ENCODE results near the gene SERAC1.
"Not testable (repeated sequence)": the region's sequence is repeated elsewhere in the genome, so short reads cannot be mapped to it uniquely, and the experiment has no call there.

Gene SERAC1

DNA sequence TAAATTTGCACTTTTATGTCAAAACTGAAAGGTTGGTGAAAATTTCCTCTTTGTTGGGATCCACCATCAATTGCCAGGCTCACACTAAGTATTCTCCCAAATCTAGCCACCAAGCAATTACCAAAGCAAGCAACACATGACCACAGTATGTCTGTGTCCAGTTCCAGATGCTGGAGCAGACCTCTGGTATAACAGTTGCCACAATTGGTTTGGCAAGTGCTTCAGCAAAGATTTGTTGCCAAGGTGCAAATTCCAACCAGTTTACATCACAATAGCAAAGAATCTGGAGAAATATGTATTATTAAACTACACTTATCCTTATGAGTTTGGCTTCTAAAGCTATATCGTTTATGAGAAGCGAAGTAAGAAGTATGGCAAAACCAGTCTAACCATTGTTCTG lies 6.5 kb upstream of the SERAC1 start:
- no peak for DNase-seq (ENCODE audit: low read depth)

DNA sequence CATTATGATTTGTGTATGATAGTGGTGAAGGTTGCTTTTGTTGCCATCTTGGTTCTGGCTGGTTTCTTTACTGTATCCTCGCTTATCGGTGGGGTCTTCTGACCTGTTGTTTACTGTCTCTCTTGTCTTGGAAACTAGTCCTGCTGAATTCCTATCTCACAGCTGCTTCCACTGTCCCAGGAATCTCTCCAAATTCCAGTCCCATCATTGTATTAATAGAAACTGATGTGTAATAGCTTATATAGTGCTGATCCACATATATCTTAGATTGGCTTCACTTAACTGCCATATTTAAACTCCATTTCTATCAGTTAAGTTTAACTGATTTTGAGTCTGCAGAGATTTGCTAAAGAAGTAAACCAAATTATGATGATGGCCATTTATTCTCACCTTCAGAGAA lies 6.0 kb upstream of the SERAC1 start:
- DNase-seq (ENCODE audit: low read depth), result no peak

DNA sequence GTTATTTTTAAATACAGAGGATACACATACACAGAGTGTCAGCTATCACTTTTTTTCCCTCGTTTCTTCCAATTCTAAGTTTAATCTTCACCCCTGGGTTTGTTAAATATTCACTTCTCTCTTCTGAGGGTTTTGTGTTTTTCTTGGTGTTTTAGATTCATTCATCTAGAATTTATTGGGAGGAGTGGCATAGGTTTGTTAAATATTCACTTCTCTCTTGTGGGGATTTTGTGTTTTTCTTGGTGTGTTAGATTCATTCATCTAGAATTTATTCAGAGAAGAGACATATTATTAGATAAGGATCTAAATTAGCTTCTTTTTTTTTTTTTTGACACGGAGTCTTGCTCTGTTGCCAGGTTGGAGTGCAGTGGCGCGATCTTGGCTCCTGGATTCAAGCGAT lies 3.9 kb upstream of the SERAC1 start:
- DNase-seq (ENCODE audit: low read depth), result no peak

DNA sequence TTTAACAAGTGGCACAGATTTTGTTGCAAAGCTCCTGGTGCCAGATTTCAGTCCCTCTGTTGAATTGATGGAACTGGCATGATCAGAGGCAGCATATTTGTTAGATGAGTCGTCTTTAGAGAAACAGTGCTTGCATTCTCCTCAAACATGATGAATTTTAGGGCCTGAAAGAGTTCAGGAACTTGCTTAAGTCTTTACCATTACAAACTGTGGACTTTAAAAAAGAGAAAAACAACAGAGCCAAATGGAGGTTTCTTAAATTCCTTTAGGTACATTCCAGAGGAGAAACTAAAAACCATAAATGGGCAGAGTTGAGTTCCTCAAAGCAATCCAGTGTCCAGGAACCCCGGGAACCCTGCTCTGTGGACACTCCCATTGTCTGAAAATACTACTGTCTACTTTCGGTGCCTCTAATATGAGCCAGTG lies 2.6 kb upstream of the SERAC1 start:
- DNase-seq (ENCODE audit: low read depth), result no peak

DNA sequence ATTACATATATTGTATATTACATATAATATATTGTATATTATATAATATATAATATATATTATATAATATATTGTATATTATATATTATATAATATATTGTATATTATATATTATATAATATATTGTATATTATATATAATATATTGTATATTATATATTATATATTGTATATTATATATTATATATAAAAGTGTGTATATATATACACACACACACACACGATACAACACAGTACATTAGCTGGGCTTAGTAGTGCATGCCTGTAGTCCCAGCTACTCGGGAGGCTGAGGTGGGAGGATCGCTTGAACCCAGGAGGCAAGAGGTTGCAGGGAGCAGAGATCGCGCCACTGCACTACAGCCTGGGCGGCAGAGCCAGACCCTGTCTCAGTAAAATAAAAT lies 1.6 kb upstream of the SERAC1 start:
- not testable (repeated sequence) for DNase-seq (ENCODE audit: low read depth)

DNA sequence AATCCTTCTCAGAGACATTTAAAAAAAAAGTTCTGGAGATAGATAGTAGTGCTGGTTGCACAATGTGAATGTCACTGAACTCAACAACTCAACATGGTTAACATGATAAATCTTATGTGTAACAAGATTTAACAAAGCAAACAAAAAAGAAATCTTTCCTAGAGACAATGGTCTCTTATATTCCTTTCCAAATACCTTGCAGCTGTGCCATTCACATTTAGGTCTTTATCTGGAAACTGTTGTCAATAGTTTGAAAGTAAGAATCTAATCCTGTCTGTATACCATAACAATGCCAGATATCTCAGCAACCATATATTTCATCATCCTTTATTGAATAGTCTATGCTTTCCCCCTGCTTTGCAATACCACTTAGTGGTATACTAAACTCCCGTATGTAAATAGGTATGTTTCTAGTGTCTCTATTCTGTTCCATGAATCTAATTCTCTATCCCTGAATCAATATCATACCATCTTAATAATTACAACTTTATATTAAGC lies 2.1 kb downstream of the SERAC1 start:
- no peak for DNase-seq (ENCODE audit: low read depth)

DNA sequence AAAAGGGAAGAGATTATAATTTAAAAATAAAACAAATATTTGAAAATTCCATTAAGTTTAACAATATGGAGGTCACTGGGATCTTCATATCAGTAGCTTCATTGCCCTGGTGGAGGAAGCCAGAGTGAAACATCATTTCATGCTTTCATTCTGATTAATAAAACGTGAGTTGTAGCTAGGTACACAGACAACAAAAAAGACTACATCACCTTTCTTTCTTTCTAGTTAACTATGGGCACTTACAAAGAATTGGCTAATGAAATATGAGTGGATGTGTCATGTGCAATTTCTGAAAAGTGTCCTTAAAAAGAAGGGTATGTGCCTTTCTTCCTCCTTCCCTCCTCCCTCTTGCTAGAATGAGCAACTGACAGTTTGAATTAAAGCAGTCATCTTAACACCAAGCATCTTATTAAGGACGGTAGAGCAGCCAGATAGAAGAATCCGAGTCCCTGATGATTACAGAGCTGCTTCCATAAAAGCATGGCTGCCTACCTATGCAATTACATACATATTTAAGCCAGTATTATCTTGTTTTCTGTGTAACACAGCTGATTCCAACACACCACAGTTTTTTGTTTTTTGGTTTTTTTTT lies 3.4 kb downstream of the SERAC1 start:
- no peak for DNase-seq (ENCODE audit: low read depth)

DNA sequence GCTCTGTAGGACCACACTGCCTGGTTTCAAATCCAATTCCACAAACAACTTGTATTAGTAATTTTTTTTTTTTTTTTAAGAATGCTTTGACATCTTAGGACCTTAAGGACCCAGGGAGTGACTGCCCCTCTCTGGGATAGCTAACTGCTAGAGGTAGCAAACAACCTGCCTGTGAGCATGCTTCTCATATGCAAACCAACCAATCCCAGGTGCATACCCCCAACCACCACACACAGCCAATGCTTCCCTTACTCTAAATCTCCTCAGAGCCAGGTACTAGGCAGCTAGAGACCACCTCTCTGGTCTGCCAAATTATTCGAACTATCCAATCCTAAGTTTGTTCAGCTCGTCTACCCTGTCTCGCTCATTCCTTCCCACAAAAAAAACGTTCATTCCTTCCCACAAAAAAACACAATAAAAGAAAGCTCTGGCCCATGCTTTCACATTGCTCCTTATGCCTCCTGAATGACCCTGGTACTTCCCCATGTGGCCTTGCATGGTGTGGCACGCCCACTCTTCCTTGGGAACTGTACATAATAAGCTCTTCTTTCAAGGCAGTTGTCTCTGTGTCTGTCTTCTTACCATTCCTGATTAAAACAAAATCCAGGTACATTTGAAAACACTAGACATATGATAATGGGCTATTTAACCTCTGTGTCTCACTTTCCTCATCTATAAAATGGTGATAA lies 6.4 kb downstream of the SERAC1 start:
- no peak for DNase-seq (ENCODE audit: low read depth)

DNA sequence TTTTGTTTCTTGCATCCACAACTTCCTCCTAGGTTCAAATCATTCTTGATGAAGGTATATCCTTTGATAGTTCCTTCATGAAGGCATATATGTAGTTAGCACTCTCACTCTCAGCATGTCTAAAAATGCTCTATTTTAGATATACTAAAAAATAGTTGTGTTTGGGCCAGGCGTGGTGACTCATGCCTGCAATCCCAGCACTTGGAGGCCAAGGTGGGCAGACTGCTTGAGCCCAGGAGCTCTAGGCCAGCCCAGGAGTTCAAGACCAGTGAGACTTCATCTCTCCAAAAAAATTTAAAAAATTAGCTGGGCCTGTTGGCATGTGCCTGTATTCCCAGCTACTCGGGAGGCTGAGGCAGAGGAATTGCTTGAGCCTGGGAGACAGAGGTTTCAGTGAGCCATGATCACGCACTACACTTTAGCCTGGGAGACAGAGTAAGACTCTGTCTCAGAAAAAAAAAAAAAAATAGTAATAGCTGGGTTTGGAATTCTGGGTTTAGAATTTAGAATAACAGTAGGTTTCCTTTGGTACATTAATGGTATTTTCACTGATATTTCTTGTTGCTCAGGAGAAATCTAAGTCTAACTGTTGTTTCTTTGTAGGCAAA lies 7.0 kb downstream of the SERAC1 start:
- DNase-seq (ENCODE audit: low read depth), result no peak

DNA sequence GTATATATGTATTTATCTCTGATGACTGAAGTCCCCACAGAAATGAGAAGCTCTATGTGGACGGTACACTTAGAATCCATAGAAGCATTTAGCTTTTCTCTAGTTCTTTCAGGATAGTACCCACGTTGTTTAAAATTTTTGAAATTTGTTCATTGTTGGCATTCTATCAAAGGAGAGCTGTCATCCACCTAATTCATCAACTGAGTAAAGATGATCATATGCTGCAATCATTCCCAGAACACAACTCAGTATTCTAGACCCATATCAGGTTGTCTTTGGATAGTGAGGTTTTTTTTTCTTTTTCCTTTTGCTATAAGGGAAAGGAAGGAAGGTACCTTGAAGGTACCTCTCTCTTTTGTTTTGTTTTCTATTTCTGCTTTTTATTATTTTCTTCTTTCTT lies 9.3 kb downstream of the SERAC1 start:
- DNase-seq (ENCODE audit: low read depth), result no peak

DNA sequence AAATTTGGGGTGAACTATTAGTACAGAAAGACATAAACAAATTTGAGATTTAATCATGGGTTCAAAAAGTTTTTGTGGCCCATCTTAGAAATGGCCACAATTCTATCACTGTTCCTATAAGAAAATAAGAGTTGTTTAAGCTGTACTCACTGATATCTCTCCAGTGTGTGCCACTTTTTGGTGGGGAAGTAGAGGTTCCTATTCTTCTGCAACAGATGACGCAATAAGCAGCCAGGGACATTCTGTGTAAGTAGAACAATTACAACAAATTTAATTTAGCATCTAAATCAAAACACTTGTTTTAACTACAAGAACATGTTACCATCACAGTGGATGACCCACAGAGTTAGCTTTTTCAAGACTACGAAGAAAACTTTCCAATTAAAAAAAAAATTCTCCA lies 9.9 kb downstream of the SERAC1 start:
- DNase-seq (ENCODE audit: low read depth), result no peak

DNA sequence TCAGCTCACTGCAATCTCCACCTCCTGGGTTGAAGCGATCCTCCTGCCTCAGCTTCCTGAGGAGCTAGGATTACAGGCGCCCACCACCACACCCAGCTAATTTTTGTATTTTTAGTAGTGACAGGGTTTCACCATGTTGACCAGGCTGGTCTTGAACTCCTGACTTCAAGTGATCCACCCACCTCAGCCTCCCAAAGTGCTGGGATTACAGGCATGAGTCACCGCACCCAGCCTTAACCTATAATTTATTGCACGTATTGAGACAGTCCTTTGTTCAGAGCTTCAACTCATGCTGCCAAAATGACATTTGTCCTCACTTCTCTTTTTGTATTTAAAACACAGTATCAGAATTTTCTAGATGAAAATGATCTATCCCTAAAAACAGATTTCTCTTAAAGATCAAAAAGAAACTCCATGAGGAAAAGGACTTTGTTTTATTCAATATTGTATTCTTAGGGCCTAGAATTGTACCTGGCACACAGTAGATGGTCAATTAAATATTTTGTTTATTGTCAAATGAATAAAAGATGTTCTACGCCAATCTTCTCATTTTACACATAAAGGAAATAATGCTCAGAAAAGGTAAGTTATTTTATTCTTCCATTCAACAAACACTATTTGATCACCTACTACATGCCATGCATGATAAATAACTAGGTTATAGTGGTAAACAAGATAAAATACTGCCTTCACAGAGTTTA lies 10.8 kb downstream of the SERAC1 start:
- DNase-seq (ENCODE audit: low read depth), result no peak

DNA sequence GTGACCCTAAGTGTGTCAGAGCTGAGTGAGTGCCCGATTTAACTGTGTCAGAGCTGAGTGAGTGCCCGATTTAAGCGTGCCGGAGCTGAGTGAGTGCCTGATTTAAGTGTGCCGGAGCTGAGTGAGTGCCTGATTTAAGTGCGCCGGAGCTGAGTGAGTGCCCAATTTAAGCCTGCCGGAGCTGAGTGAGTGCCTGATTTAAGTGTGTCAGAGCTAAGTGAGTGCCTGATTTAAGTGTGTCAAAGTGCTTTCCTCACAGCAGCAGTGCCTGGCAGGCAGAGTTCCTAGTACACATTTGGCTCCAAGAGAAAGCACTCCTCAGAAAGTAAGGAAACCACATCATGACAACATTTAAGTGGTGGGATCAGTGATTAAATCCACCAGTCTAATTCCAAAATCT lies 13.2 kb downstream of the SERAC1 start:
- no peak for DNase-seq (ENCODE audit: low read depth)

DNA sequence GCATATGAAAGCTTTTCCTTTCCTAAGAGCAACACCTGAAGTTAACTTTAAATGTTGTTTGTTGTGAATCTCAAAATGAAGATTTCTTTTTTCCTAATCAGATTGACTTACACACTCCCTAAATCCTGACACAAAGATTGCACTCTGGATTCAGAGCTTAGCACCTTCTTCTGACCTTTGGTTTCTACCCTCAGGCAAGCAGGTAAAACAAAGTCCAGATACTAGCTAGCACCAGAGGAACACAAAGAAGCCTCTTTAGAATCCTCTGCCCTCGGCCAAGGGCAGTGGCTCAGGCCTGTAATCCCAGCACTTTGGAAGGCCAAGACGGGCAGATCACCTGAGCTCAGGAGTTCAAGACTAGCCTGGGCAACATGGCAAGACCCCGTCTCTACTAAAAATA lies 14.5 kb downstream of the SERAC1 start:
- DNase-seq (ENCODE audit: low read depth), result no peak

DNA sequence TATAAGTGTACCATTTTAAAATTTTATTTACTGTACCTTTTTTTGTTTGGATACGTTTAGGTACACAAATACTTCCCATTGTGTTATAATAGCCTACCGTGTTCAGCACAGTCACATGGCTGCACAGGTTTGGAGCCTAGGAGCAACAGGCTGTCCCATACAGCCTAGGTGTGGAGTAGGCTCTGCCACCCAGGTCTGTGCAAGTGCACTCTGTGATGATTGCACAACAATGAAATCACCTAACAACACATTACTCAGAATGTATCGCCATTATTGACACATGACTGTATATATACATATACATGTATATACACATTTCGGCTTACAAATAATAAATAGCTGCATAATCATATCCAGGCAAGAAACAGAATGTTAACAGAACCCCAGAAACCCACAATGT lies 15.4 kb downstream of the SERAC1 start:
- DNase-seq (ENCODE audit: low read depth), result no peak

DNA sequence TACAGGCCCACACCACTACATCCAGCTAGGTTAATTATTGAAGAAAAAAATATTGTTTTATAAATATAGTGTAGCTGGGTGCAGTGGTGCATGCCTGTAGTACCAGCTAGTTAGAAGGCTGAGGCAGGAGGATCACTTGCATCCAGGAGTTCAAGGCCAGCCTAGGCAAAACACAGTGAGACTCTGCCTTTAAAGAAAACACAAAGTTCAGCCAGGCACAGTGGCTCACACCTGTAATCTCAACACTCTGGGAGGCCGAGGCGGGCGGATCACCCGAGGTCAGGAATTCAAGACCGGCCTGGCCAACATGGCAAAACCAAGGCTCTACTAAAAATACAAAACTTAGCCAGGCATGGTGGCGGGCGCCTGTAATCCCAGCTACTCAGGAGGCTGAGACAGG lies 16.0 kb downstream of the SERAC1 start:
- DNase-seq (ENCODE audit: low read depth), result not testable (repeated sequence)

DNA sequence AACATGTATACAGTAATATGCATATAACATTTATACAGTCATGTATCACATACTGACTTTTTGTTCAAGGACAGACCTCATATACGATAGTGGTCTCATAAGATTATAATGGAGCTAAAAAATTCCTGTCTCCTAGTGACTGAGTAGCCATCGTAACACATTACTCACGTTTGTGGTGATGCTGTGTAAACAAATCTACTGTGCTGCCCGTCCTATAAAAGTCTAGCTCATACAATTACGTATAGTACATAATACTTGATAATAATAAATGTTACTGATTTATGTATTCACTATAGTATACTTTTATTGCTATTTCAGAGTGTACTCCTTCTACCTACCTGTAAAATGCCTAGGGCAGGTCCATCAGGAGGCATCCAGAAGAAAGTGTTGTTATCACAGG lies 17.4 kb downstream of the SERAC1 start:
- no peak for DNase-seq (ENCODE audit: low read depth)

DNA sequence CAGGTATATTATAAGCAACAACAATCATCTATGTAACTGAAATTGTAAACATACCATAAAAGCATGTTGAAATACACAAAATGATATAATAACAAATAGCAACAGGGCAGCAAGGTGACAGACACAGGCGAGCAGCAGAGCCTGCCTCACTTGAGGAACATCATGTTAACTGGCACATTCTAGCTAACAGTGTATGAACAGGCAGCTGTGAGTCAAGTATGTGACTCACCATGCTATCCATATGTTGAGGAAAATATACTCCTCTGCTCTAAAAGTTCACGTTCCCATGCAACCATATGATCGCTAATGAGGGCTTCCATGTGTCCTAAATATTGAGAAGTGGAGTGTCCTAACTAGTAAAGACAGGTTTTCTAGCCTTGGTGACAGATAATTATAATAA lies 18.4 kb downstream of the SERAC1 start:
- DNase-seq (ENCODE audit: low read depth), result no peak

DNA sequence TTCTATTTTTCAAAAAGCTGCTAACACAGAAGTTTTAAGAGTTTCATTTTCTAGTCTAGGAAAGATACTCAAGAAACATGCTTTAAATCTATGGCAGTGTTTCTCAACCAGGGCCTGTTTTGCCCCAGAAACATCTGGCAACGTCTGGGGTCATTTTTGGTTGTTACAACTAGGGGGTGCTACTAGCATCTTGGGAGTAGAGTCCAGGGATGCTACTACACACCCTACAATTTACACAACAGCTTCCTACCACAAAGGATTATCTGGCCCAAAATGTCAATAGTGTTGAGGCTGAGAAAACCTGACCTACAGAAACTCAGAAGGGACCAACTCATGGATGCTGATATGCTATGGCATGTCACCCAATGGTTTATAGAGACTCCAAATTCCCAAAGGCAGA lies 24.4 kb downstream of the SERAC1 start:
- DNase-seq (ENCODE audit: low read depth), result no peak

DNA sequence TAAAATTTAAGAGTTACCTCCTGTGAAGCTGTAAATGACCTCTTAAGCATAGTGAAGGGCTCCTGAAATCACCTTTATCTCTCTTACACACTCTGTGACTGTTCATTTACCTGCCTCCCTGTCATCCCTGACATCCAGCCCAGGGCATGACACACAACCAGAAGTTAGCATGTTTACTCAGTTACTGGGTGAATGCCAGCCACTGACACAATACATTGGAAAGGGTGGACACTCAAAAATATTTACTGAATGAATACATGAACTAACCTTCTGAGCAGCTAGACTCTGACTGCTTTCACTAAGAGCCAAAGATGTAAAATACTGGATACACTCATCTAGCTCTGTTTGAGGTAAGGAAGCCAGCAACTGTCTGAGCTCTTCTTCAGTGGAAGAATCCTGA lies 25.3 kb downstream of the SERAC1 start:
- no peak for DNase-seq (ENCODE audit: low read depth)

DNA sequence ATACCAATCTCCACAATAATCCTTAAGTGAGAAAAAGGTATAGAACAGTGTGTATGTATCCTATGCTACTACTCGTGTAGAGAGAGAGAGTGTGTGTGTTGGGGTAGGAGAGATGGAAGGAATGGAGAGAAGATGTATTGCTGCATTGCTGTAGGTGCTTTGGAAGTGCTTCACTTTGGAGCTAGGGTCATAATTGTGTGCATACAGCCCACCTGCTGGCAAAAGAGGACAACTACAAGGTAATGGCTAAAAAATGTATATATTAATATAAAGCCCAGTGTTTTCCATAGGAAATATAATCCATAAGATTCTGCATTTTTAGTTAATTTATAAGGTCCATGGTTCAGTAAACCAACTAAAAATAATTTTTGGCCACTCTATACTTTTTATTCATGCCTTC lies 36.1 kb downstream of the SERAC1 start:
- no peak for DNase-seq (ENCODE audit: low read depth)

DNA sequence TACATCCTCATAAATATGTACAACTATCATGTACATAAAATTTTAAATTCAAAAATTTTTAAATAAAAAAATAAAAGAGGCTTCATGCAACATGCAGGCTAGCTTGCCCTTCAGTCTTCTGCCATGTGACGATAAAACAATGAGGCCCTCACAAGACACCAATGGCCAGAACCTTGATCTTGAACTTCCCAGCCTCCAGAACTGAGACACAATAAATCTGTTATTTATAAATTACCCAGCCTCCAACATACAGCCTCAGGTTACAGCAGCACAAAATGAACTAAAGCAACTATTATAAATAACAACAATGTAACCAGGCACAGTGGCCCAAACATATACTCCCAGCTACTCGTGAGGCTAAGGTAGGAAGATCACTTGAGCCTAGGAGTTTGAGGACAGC lies 42.8 kb downstream of the SERAC1 start:
- DNase-seq (ENCODE audit: low read depth), result no peak

DNA sequence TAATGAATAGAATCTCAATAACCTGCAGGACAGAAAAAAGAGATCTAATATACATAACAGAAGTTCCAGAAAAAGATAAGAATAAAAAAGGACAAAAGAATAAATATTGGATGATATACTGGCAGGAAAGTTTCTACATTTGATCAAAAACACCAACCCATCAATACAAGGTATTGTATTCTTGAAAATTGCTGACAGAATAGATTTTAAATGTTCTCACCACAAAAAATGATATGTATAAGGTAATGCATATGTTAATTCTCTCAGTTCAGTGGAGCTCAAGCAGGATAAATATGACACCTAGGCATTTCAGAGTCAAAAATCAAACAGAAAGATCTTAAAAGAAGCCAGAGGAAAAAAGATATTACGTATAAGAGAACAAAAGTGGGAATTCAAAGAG lies 43.8 kb downstream of the SERAC1 start:
- DNase-seq (ENCODE audit: low read depth), result no peak

Data from activated gamma-delta T cell treated with anti-CD3 and anti-CD28 coated beads, Interleukin-2, amount 50 U/mL, for 16 hours (primary cell).